Prostate gland (tissue), 2 donors: ENCODE results near the gene NPC1L1. TPM values are rescaled to one million over a fixed set of nuclear protein-coding genes. Genes with fewer than 3 reads are reported as not detected.

Source experiments
- DNase-seq: peaks from one replicate; pipeline ENCODE4 v3.0.0-alpha.2; 2019; ENCODE audit warnings: low spot score
- H3K27ac ChIP-seq, 2 donors: fragments of 200-600 bp; sonication (generic); 2 replicates each; pipeline ENCODE4 v1.5.1; 2017 to 2019
- H3K27me3 ChIP-seq: fragments of 200-600 bp; sonication (generic); replicated peaks from 2 replicates; pipeline ENCODE4 v1.5.1; 2019; ENCODE audit not compliant: insufficient read depth
- H3K36me3 ChIP-seq, 2 donors: fragments of 200-600 bp; sonication (generic); 1 replicate in 1 of 2; 2 replicates in 1 of 2; pipeline versions ENCODE4 v1.5.1 to v1.8.1; 2017 to 2019
- H3K4me1 ChIP-seq: fragments of 200-600 bp; sonication (generic); replicated peaks from 2 replicates; pipeline ENCODE4 v1.5.1; 2019
- H3K4me3 ChIP-seq, 2 donors: fragments of 200-600 bp; sonication (generic); 2 replicates each; pipeline ENCODE4 v1.5.1; 2017 to 2019
- H3K9me3 ChIP-seq: fragments of 200-600 bp; sonication (generic); 2 replicates; pipeline ENCODE4 v1.5.1; 2017
- CTCF ChIP-seq, 4 experiments: fragments of 200-600 bp in 2 of 4; fragments of 450-650 bp in 2 of 4; sonication (generic) in 2 of 4; IDR thresholded peaks; 1 replicate in 3 of 4; 2 replicates in 1 of 4; pipeline ENCODE4 v1.5.1; 2016 to 2019; ENCODE audit warnings: antibody characterized with exemption in 4 of 4, mild to moderate bottlenecking in 2 of 4, moderate library complexity in 2 of 4
- POLR2A ChIP-seq: fragments of 450-650 bp; IDR thresholded peaks from one replicate; pipeline ENCODE4 v1.6.1; 2016; ENCODE audit warnings: antibody characterized with exemption, mild to moderate bottlenecking
- POLR2AphosphoS5 ChIP-seq: sonication (generic); formaldehyde crosslinking; IDR thresholded peaks from one replicate; pipeline ENCODE4 v1.6.1; 2017; ENCODE audit warnings: antibody characterized with exemption
- WGBS: methylation state at CpG from one replicate; pipeline ENCODE4 v1.1.5; 2018; 5-methylcytosine and 5-hydroxymethylcytosine counted together
- intact Hi-C: fragments of 100-400 bp; cut with DNase I; formaldehyde crosslinking; loops from one replicate; pipeline ENCODE4 v1.14.2; 2022
- total RNA-seq, 2 donors: library from RNA; depleted of rRNA; stranded (reverse); fragments of >200 nt; gene quantifications; one replicate each; pipeline ENCODE4 v1.1.0, GENCODE V29; 2016

Gene NPC1L1
- total RNA-seq, 2 donors from 2014 or later = 0.11 to 0.23 TPM

- Histone ChIP-seq H3K27ac (no peak overlapping the region), H3K36me3 (no peaks in the 10 kb centered on the region), H3K9me3 (no peaks in the 10 kb centered on the region), H3K4me1 (no peaks in the 10 kb centered on the region), H3K27me3 (no peaks in the 10 kb centered on the region), H3K4me3 (no peak overlapping the region)
- DNase-seq = no peak
- intact Hi-C loops = no loop called here
- WGBS = 92% methylated on average over 8 of the region's 8 CpGs
- no peak for TF ChIP-seq POLR2A
- TF ChIP-seq CTCF (IDR thresholded peaks at IDR 0.05) = no peak
- no peak for TF ChIP-seq POLR2AphosphoS5
Observed at GRCh38 chr7:44535348-44536064, 5.6 kb downstream of the NPC1L1 start.

GRCh38 chr7:44534501-44534900, 6.6 kb downstream of the NPC1L1 start:
- intact Hi-C loops = no loop called here
- 69% methylated on average over 5 of the region's 7 CpGs for WGBS
- Histone ChIP-seq H3K4me1 (no peaks in the 10 kb centered on the region), H3K27ac (no peak overlapping the region), H3K9me3 (no peaks in the 10 kb centered on the region), H3K36me3 (no peaks in the 10 kb centered on the region), H3K4me3 (no peak overlapping the region), H3K27me3 (no peaks in the 10 kb centered on the region)
- DNase-seq = no peak
- no peak for TF ChIP-seq POLR2AphosphoS5
- TF ChIP-seq CTCF (IDR thresholded peaks at IDR 0.05) = no peak

- WGBS = 46% methylated on average over 5 of the region's 5 CpGs
- no peaks in the 10 kb centered on the region for H3K27me3 ChIP-seq
- no peaks in the 10 kb centered on the region for H3K4me1 ChIP-seq
- TF ChIP-seq POLR2A = no peak
- no peak for TF ChIP-seq CTCF (IDR thresholded peaks at IDR 0.05)
- no peak for TF ChIP-seq POLR2AphosphoS5
- intact Hi-C loops = no loop called here
- H3K9me3 ChIP-seq = no peaks in the 10 kb centered on the region
- H3K36me3 ChIP-seq = no peaks in the 10 kb centered on the region
- H3K27ac ChIP-seq = no peak overlapping the region
- no peak for DNase-seq
- H3K4me3 ChIP-seq = no peak overlapping the region
Observed at GRCh38 chr7:44534087-44534486, 7.0 kb downstream of the NPC1L1 start.

- no peaks in the 10 kb centered on the region for H3K27me3 ChIP-seq
- H3K36me3 ChIP-seq = no peaks in the 10 kb centered on the region
- intact Hi-C loops = no loop called here
- no peak overlapping the region for H3K4me3 ChIP-seq
- no peak for DNase-seq
- H3K9me3 ChIP-seq = no peaks in the 10 kb centered on the region
- TF ChIP-seq POLR2AphosphoS5 (no peak), POLR2A (no peak), CTCF (IDR thresholded peaks at IDR 0.05) (no peak)
- 85% methylated on average over 4 of the region's 8 CpGs for WGBS
- no peaks in the 10 kb centered on the region for H3K4me1 ChIP-seq
- H3K27ac ChIP-seq = no peak overlapping the region
Observed at GRCh38 chr7:44533301-44534055, 7.7 kb downstream of the NPC1L1 start.
